NCI-H146 treated with DMSO at 0.1 percent for 48 hours (cell line): Measurements from ENCODE around the gene ZNF524.

Experiments
- DNase-seq: peaks from one replicate; lab custom pipeline; 2025; ENCODE audit not compliant: unreplicated experiment; lab: John Stamatoyannopoulos, UW

The ZNF524 gene

GRCh38 chr19:55652311-55653128 is 52.4 kb downstream of the ZNF524 start:
- DNase-seq, result no peak
